Measurements from ENCODE around the gene CYTH2.

The CYTH2 gene

DNA sequence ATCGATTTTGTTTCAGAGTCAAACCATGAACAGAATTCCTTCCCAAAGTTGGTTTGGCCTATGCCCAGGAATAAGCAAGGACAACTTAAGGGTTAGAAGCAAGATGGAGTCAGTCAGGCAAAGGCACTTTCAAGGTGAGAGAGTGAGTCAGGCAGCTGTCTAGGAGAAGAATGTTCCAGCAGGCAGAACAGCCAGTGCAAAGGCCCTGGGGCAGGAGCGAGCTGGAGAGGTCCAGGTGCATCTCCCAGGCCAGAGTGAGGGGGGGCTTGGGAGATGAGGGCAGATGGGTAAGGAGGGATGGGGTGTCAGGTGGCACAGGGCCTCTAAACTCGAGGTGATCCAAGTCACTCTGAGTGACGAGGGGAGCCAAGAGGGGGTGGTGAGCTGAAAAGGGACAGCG lies 32.6 kb upstream of the CYTH2 start:
- TF ChIP-seq, protein P1, sequence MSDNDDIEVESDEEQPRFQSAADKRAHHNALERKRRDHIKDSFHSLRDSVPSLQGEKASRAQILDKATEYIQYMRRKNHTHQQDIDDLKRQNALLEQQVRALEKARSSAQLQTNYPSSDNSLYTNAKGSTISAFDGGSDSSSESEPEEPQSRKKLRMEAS (IDR thresholded peaks at IDR 0.05) = no peak
- TF ChIP-seq TCF12 (IDR thresholded peaks at IDR 0.05; ENCODE audit: low read depth) = no peak
- TF ChIP-seq CEBPB (IDR thresholded peaks at IDR 0.05) = no peak
- no peak for TF ChIP-seq EP300 (IDR thresholded peaks at IDR 0.05; ENCODE audit: borderline replicate concordance)
- no peak for TF ChIP-seq CREB1 (IDR thresholded peaks at IDR 0.05; ENCODE audit: low read depth)
- no peak for TF ChIP-seq NFIC (IDR thresholded peaks at IDR 0.05)
- no peak for TF ChIP-seq ZBTB7A (IDR thresholded peaks at IDR 0.05; ENCODE audit: low read depth)
- no peak for TF ChIP-seq TEAD4 (IDR thresholded peaks at IDR 0.05)
- no peak for TF ChIP-seq EGR1 (IDR thresholded peaks at IDR 0.05)
- TF ChIP-seq, protein P2, sequence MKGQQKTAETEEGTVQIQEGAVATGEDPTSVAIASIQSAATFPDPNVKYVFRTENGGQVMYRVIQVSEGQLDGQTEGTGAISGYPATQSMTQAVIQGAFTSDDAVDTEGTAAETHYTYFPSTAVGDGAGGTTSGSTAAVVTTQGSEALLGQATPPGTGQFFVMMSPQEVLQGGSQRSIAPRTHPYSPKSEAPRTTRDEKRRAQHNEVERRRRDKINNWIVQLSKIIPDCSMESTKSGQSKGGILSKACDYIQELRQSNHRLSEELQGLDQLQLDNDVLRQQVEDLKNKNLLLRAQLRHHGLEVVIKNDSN (IDR thresholded peaks at IDR 0.05) = no peak
- TF ChIP-seq FOXM1 (IDR thresholded peaks at IDR 0.05; ENCODE audit: borderline replicate concordance, low read depth) = no peak
- TF ChIP-seq YY1 (IDR thresholded peaks at IDR 0.05; ENCODE audit: low read depth) = no peak
- no peak for TF ChIP-seq TAF1 (IDR thresholded peaks at IDR 0.05; ENCODE audit: low read depth)
- TF ChIP-seq, protein P3, sequence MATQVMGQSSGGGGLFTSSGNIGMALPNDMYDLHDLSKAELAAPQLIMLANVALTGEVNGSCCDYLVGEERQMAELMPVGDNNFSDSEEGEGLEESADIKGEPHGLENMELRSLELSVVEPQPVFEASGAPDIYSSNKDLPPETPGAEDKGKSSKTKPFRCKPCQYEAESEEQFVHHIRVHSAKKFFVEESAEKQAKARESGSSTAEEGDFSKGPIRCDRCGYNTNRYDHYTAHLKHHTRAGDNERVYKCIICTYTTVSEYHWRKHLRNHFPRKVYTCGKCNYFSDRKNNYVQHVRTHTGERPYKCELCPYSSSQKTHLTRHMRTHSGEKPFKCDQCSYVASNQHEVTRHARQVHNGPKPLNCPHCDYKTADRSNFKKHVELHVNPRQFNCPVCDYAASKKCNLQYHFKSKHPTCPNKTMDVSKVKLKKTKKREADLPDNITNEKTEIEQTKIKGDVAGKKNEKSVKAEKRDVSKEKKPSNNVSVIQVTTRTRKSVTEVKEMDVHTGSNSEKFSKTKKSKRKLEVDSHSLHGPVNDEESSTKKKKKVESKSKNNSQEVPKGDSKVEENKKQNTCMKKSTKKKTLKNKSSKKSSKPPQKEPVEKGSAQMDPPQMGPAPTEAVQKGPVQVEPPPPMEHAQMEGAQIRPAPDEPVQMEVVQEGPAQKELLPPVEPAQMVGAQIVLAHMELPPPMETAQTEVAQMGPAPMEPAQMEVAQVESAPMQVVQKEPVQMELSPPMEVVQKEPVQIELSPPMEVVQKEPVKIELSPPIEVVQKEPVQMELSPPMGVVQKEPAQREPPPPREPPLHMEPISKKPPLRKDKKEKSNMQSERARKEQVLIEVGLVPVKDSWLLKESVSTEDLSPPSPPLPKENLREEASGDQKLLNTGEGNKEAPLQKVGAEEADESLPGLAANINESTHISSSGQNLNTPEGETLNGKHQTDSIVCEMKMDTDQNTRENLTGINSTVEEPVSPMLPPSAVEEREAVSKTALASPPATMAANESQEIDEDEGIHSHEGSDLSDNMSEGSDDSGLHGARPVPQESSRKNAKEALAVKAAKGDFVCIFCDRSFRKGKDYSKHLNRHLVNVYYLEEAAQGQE (IDR thresholded peaks at IDR 0.05; ENCODE audit: low read depth) = no peak
- no peak for TF ChIP-seq RAD21 (IDR thresholded peaks at IDR 0.05; ENCODE audit: low read depth)

DNA sequence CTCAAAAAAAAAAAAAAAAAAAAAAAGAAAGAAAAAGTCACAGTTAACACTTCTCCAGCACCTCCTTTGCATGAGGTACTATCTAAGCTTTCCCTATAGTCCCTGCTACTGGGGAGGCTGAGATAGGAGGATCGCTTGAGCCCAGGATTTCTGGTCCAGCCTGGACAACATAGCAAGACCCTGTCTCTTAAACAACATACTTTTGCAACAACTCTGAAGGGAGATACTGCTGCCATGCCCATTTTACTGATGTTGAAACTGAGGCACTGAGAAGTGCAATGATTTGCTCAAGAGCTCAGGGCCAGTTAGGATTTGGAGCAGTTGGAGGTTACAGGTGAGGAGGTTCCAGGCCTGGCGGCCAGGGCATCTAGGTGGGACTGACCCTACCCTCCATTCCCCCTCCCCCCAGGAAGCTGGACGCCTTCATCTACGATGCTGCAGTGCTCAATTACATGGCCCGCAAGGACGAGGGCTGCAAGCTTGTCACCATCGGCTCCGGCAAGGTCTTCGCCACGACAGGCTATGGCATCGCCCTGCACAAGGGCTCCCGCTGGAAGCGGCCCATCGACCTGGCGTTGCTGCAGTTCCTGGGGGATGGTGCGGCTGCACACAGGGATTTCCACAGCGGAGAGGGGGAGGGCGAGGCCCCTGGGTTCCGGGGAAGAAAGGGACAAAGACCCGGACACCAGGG lies 27.7 kb upstream of the CYTH2 start:
- TF ChIP-seq CREB1 (IDR thresholded peaks at IDR 0.05; ENCODE audit: low read depth) = no peak
- no peak for TF ChIP-seq FOXM1 (IDR thresholded peaks at IDR 0.05; ENCODE audit: borderline replicate concordance, low read depth)
- TF ChIP-seq, protein P1 (IDR thresholded peaks at IDR 0.05) = no peak
- no peak for TF ChIP-seq CEBPB (IDR thresholded peaks at IDR 0.05)
- TF ChIP-seq, protein P3 (IDR thresholded peaks at IDR 0.05; ENCODE audit: low read depth) = no peak
- no peak for TF ChIP-seq RAD21 (IDR thresholded peaks at IDR 0.05; ENCODE audit: low read depth)
- no peak for TF ChIP-seq ZBTB7A (IDR thresholded peaks at IDR 0.05; ENCODE audit: low read depth)
- no peak for TF ChIP-seq TEAD4 (IDR thresholded peaks at IDR 0.05)
- no peak for TF ChIP-seq EGR1 (IDR thresholded peaks at IDR 0.05)
- TF ChIP-seq, protein P2 (IDR thresholded peaks at IDR 0.05) = no peak
- no peak for TF ChIP-seq EP300 (IDR thresholded peaks at IDR 0.05; ENCODE audit: borderline replicate concordance)
- no peak for TF ChIP-seq TAF1 (IDR thresholded peaks at IDR 0.05; ENCODE audit: low read depth)

DNA sequence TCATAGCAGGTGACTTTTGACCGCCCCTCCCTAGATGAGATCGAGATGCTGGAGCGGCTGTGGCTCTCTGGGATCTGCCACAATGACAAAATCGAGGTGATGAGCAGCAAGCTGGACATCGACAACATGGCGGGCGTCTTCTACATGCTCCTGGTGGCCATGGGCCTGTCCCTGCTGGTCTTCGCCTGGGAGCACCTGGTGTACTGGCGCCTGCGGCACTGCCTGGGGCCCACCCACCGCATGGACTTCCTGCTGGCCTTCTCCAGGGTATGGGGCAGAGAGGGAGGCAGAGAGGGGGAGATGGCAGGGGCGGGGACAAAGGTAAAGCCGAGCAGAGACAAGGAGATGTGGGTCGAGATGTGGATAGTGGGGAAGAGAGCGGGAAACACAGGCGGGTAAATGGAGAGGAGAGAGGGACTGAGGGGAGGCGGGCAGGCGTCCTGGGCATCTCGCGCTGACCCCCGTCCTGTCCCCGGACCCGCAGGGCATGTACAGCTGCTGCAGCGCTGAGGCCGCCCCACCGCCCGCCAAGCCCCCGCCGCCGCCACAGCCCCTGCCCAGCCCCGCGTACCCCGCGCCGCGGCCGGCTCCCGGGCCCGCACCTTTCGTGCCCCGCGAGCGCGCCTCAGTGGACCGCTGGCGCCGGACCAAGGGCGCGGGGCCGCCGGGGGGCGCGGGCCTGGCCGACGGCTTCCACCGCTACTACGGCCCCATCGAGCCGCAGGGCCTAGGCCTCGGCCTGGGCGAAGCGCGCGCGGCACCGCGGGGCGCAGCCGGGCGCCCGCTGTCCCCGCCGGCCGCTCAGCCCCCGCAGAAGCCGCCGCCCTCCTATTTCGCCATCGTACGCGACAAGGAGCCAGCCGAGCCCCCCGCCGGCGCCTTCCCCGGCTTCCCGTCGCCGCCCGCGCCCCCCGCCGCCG lies 26.8 kb upstream of the CYTH2 start:
- TF ChIP-seq, protein P2 (IDR thresholded peaks at IDR 0.05) = no peak
- no peak for TF ChIP-seq RAD21 (IDR thresholded peaks at IDR 0.05; ENCODE audit: low read depth)

DNA sequence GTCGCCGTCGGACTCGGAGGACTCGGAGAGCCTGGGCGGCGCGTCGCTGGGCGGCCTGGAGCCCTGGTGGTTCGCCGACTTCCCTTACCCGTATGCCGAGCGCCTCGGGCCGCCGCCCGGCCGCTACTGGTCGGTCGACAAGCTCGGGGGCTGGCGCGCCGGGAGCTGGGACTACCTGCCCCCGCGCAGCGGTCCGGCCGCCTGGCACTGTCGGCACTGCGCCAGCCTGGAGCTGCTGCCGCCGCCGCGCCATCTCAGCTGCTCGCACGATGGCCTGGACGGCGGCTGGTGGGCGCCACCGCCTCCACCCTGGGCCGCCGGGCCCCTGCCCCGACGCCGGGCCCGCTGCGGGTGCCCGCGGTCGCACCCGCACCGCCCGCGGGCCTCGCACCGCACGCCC lies 25.9 kb upstream of the CYTH2 start:
- TF ChIP-seq TAF1 (IDR thresholded peaks at IDR 0.05; ENCODE audit: low read depth) (no peak), YY1 (IDR thresholded peaks at IDR 0.05; ENCODE audit: low read depth) (no peak), NFIC (IDR thresholded peaks at IDR 0.05) (no peak), EP300 (IDR thresholded peaks at IDR 0.05; ENCODE audit: borderline replicate concordance) (no peak), FOXM1 (IDR thresholded peaks at IDR 0.05; ENCODE audit: borderline replicate concordance, low read depth) (no peak), EGR1 (IDR thresholded peaks at IDR 0.05) (no peak), TCF12 (IDR thresholded peaks at IDR 0.05; ENCODE audit: low read depth) (no peak)
- TF ChIP-seq, protein P3 (IDR thresholded peaks at IDR 0.05; ENCODE audit: low read depth) = no peak
- TF ChIP-seq, protein P2 (IDR thresholded peaks at IDR 0.05) = no peak
- TF ChIP-seq, protein P1 (IDR thresholded peaks at IDR 0.05) = no peak
